Upper lobe of left lung (tissue), 4 donors: ENCODE data around the gene EPB41L3.
"Not testable (repeated sequence)": the region's sequence is repeated elsewhere in the genome, so short reads cannot be mapped to it uniquely, and the experiment has no call there.

Experiments used
- EP300 ChIP-seq, 4 donors: sonication (generic); formaldehyde crosslinking; IDR thresholded peaks; one replicate each; pipeline ENCODE4 v1.5.1; 2017; ENCODE audit warnings: antibody characterized with exemption in 4 of 4, control low read depth in 2 of 4
- POLR2A ChIP-seq, 4 donors: fragments of 450-650 bp; IDR thresholded peaks; one replicate each; pipeline ENCODE4 v1.5.1; 2016 to 2017; ENCODE audit warnings: antibody characterized with exemption in 4 of 4, mild to moderate bottlenecking in 2 of 4
- TF ChIP-seq, protein P1 (sequence below), 6 experiments: fragments of 450-650 bp in 4 of 6; fragments of 200-600 bp in 2 of 6; sonication (generic) in 2 of 6; IDR thresholded peaks; one replicate each; pipeline ENCODE4 v1.5.1; 2016 to 2019; ENCODE audit warnings: antibody characterized with exemption in 6 of 6

DNA sequence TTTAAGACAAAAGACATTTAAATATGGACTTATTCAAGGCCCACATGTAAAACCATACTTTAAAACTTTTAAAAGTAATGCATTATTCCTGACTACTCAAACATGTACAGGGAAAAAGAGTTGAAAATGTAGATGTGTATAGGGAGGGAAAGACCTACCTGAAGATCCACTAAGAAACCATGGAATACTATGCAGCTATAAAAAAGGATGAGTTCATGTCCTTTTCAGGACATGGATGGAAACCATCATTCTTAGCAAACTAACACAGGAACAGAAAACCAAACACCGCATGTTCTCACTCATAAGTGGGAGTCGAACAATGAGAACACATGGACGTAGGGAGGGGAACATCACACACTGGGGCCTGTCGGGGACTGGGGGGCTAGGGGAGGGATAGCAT is 55.8 kb downstream of the EPB41L3 start:
- not testable (repeated sequence) for TF ChIP-seq EP300, POLR2A (IDR thresholded peaks at IDR 0.05)
- TF ChIP-seq, protein P1, sequence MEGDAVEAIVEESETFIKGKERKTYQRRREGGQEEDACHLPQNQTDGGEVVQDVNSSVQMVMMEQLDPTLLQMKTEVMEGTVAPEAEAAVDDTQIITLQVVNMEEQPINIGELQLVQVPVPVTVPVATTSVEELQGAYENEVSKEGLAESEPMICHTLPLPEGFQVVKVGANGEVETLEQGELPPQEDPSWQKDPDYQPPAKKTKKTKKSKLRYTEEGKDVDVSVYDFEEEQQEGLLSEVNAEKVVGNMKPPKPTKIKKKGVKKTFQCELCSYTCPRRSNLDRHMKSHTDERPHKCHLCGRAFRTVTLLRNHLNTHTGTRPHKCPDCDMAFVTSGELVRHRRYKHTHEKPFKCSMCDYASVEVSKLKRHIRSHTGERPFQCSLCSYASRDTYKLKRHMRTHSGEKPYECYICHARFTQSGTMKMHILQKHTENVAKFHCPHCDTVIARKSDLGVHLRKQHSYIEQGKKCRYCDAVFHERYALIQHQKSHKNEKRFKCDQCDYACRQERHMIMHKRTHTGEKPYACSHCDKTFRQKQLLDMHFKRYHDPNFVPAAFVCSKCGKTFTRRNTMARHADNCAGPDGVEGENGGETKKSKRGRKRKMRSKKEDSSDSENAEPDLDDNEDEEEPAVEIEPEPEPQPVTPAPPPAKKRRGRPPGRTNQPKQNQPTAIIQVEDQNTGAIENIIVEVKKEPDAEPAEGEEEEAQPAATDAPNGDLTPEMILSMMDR (IDR thresholded peaks at IDR 0.05) = not testable (repeated sequence)
